ENCODE measurements around the gene XYLT1.

The XYLT1 gene

GRCh38 chr16:17061326-17061725 lies 409.4 kb downstream of the XYLT1 start:
- no peak for TF ChIP-seq CTCF (conservative IDR thresholded peaks at IDR 0.05; ENCODE audit: low read depth)
- ChIA-PET POLR2A (ENCODE audit: low non-redundant PET) (no interaction called here), CTCF (no interaction called here)
- no peak overlapping the region for H3K27ac ChIP-seq
- no peak for DNase-seq (ENCODE audit: low spot score)

- CTCF ChIA-PET: no interaction called here
- no peak overlapping the region for H3K27ac ChIP-seq
- TF ChIP-seq CTCF (conservative IDR thresholded peaks at IDR 0.05; ENCODE audit: low read depth): no peak
- POLR2A ChIA-PET (ENCODE audit: low non-redundant PET): no interaction called here
- no peak for DNase-seq (ENCODE audit: low spot score)
Observed at GRCh38 chr16:17058471-17058870, 412.3 kb downstream of the XYLT1 start.

GRCh38 chr16:17056666-17057065 lies 414.1 kb downstream of the XYLT1 start:
- CTCF ChIA-PET: no interaction called here
- H3K27ac ChIP-seq: no peak overlapping the region
- no peak for DNase-seq (ENCODE audit: low spot score)
- POLR2A ChIA-PET (ENCODE audit: low non-redundant PET): interaction anchor here (0.5 kb wide), 1 partner anchor 179 kb away, joined by 3 read pairs; no protein-coding TSS in a partner anchor
- no peak for TF ChIP-seq CTCF (conservative IDR thresholded peaks at IDR 0.05; ENCODE audit: low read depth)

- CTCF ChIA-PET: no interaction called here
- DNase-seq (ENCODE audit: low spot score): no peak
- TF ChIP-seq CTCF (conservative IDR thresholded peaks at IDR 0.05; ENCODE audit: low read depth): no peak
- POLR2A ChIA-PET (ENCODE audit: low non-redundant PET): no interaction called here
- H3K27ac ChIP-seq: no peak overlapping the region
Observed at GRCh38 chr16:17053536-17054160, 417.1 kb downstream of the XYLT1 start.
